ENCODE data around the gene MAGIX.

MAGIX gene

GRCh38 chrX:49208399-49208798 lies 45.8 kb downstream of the MAGIX start:
- DNase-seq = no peak

- no peak for DNase-seq
Observed at GRCh38 chrX:49209434-49210251, 47.1 kb downstream of the MAGIX start.

DNA sequence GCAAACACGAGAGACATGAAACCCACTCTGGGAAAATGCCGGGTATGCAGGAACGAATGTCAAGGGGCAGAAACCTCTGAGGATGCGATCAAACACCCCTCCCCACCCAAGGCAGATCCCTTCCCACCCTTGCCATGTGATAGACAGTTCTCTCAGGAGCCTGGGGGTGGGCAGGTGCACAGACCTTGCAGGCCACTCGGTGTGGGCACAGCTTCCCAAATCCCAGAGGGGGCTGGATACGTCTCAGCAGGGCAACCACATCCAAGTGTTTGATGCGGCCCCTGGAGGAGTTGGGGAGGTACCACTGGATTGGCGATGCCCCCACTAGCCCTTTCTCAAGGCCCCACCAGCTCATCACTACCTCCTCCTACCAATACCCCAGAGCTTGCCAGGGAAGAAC lies 47.8 kb downstream of the MAGIX start:
- no peak for DNase-seq

DNA sequence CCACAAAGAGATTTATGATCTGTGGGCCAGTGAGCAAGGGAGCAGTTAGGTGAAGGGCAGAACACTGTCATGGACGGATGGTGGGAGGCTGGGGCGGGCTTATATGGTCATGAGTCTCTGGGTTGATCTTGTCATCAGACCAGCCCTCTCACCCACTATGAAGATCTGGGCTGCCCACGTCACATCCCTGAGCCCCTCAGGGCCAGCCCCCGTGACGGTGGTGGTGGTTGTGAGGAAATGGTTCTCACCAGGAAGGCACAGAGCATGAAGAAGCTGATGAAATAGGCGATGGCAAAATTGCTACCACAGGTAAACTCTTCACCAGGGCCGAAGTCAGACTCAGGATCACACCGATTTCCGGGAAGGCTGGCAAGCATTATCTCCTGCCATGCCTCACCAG lies 48.5 kb downstream of the MAGIX start:
- no peak for DNase-seq

GRCh38 chrX:49212209-49212608 lies 49.7 kb downstream of the MAGIX start:
- no peak for DNase-seq

DNA sequence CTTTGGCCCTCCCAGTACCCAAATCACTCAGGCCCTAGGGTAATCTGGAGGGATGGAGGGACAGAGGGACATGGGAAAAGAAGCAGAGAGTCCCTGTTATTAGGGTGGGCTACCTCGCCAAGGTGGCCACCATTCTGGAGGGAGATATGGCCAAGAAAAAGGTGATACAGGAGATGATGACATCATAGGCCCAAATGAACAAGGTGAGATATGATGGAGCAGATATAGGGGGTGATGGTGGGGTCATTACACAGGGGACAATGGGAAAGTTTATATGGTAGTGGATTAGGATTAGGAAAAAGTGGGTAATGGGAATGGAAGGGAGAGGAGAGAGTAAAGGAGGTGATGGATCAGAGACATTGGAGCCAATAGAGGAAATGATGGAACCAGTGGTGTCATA lies 50.3 kb downstream of the MAGIX start:
- DNase-seq = no peak

DNA sequence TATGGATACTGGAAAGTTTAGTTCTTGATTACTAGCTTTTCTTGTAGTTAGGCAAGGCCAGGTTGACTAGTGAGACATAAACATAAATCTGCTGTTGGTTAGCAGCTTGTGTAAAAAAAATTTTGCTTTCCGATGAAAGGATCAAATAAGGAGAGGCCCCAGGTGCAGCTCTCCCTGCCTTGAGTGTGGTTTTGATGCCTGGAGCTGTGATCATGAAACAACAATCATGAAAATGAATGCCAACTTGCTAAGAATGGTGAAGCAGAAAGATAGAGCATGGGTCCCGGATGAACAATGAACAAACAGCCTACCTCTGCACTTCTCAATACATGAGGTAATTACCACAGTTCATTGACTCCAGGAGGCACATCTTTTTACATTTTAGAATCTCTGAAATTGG lies 51.9 kb downstream of the MAGIX start:
- no peak for DNase-seq

DNA sequence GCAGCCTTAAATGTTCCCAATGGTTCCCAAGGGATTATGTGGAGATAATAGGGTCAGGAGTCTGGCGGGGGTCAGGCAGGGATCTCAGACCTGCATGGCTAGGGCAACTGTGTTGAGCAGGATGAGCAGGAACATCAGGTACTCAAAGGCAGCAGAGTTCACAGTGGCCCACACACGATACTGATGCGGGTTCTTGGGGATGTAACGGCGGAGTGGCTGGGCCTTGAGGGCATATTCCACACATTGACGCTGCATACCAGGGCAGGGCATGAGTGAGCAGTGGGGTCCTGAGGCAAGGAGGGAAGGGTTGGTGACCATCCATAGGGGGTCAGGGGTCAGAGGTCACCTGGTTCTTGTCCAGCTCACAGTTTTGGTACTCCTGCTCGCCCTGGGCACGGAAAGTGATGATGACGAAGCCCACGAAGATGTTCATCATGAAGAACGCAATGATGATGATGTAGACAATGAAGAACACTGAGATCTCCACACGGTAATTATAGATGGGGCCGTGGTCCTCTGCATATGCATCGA lies 52.5 kb downstream of the MAGIX start:
- DNase-seq = no peak
